Neural crest cell (in vitro differentiated cells): Measurements from ENCODE around the gene DCUN1D4. TPM values are rescaled to one million over a fixed set of nuclear protein-coding genes. Genes with fewer than 3 reads are reported as not detected.

Source experiments
- DNase-seq: peaks from one replicate; pipeline ENCODE4 v3.0.0; 2021; ENCODE audit warnings: low read depth, mixed read lengths, low spot score
- H3K27ac Mint-ChIP-seq: one replicate; pipeline ENCODE4 v1.8.0; 2021; ENCODE audit warnings: mild to moderate bottlenecking, mixed read lengths; ENCODE audit not compliant: unreplicated experiment
- H3K27me3 Mint-ChIP-seq: 2 replicates; pipeline ENCODE4 v1.8.0; 2021; ENCODE audit warnings: low read depth, mild to moderate bottlenecking, mixed read lengths
- H3K36me3 Mint-ChIP-seq: 2 replicates; pipeline ENCODE4 v1.8.0; 2021; ENCODE audit warnings: low read depth, mild to moderate bottlenecking, mixed read lengths
- H3K4me1 Mint-ChIP-seq: 2 replicates; pipeline ENCODE4 v1.8.0; 2021; ENCODE audit warnings: mixed read lengths
- H3K4me3 Mint-ChIP-seq: one replicate; pipeline ENCODE4 v1.8.0; 2021; ENCODE audit warnings: mild to moderate bottlenecking, mixed read lengths
- H3K9me3 Mint-ChIP-seq: 2 replicates; pipeline ENCODE4 v1.8.0; 2021; ENCODE audit warnings: mixed read lengths
- total RNA-seq: library from RNA; stranded (reverse); gene quantifications from 2 replicates; pipeline ENCODE4 v1.2.1, GENCODE V29; 2021
- TF ChIP-seq, protein P1 (sequence below): fragments of 200-600 bp; sonication (generic); conservative IDR thresholded peaks from 2 replicates; pipeline ENCODE4 v1.5.0; 2021; ENCODE audit warnings: antibody characterized with exemption, mild to moderate bottlenecking

Gene DCUN1D4
- total RNA-seq, 1 donor from 2014 or later = 69.0 TPM

DNA sequence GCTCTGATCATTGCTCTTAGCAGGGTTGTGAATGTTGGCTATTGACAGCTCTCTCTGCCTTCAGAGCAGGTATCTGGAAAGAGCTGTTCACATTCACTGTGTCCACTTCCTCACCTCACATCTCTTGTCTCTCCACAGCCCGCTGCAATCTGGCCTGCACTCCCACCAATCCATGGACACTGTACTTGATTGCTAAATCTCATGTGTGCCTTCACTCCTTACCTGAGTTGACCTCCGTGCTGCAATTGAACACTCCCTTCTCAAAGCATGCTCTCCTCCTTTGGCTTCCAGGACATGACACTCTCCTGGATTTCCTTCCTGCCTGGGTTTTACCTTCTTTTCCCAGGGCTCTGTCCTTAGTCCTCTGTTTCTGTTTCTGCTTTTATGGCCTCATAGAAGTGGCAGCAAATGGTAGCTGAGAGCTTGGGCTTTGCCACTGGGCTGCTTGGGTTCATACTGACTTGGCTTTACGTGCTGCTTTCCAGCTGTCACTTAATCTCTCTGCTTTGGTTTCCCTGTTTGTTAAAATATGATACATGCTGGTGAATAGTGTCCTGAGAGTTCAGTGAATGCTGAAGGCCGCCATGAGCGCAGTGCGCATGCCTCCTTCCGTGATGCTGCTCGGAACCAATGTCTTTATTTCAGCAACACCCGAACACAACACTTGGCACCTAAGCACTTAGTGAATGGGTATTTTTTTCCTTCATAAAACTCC is 29.5 kb downstream of the DCUN1D4 start:
- Mint-ChIP-seq H3K36me3 (peaks cover 42% of the 10 kb centered on the region), H3K4me1 (peaks cover 4% of the 10 kb centered on the region)

DNA sequence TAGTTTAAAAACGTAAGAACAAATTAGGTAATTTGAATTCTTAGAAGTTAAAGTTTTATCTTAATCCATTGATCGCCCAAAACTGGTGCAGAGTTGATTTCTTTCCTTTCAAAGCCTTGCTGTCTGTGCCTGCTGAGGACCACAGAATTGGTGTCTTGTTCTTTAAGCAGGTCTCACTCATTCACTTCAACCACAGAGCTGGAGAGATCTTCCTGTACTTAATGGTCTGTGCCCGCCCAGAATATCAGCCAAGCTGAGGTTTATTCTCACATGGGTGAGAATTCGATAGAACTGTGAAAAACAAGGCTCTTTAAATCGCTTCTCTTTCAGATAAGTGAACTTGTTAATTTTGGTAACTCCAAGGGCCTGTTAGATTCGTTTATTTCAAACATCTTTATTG is 31.6 kb downstream of the DCUN1D4 start:
- no peaks in the 10 kb centered on the region for H3K27me3 Mint-ChIP-seq
- peaks cover 3% of the 10 kb centered on the region for H3K9me3 Mint-ChIP-seq
- peaks cover 50% of the 10 kb centered on the region for H3K36me3 Mint-ChIP-seq
- TF ChIP-seq, protein P1, sequence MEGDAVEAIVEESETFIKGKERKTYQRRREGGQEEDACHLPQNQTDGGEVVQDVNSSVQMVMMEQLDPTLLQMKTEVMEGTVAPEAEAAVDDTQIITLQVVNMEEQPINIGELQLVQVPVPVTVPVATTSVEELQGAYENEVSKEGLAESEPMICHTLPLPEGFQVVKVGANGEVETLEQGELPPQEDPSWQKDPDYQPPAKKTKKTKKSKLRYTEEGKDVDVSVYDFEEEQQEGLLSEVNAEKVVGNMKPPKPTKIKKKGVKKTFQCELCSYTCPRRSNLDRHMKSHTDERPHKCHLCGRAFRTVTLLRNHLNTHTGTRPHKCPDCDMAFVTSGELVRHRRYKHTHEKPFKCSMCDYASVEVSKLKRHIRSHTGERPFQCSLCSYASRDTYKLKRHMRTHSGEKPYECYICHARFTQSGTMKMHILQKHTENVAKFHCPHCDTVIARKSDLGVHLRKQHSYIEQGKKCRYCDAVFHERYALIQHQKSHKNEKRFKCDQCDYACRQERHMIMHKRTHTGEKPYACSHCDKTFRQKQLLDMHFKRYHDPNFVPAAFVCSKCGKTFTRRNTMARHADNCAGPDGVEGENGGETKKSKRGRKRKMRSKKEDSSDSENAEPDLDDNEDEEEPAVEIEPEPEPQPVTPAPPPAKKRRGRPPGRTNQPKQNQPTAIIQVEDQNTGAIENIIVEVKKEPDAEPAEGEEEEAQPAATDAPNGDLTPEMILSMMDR = no peak
- H3K4me1 Mint-ChIP-seq = peaks cover 4% of the 10 kb centered on the region
- DNase-seq = no peak
- H3K27ac Mint-ChIP-seq = peak overlapping the region; percentile 82
- H3K4me3 Mint-ChIP-seq = no peak overlapping the region

More for the DNA sequence above, 29.5 kb downstream of the DCUN1D4 start:
- no peak overlapping the region for H3K27ac Mint-ChIP-seq
- H3K9me3 Mint-ChIP-seq = peaks cover 3% of the 10 kb centered on the region
- no peak for DNase-seq
- H3K4me3 Mint-ChIP-seq = no peak overlapping the region
- H3K27me3 Mint-ChIP-seq = no peaks in the 10 kb centered on the region
- TF ChIP-seq, protein P1 = no peak

DNA sequence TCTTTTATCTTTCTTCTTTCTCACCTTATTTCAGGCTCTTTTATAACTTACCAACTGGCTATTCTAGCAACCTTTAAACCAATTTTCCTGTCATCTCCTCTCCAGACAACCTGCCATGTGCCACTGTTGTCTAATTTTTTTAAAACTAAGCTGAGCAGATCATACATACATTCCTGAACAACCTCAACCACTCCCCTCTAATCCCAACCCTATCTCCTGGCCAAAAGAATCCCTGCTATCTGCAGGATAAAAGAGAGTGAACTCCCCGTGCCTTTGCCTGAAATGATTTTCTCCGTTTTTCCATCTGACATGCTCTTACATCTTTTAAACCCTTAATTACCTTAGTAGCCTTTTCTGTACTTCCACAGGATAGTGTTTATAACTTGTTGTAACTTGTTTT is 35.5 kb downstream of the DCUN1D4 start:
- Mint-ChIP-seq H3K4me1 (peaks cover 2% of the 10 kb centered on the region), H3K36me3 (peaks cover 45% of the 10 kb centered on the region), H3K9me3 (peaks cover 3% of the 10 kb centered on the region), H3K27ac (no peak overlapping the region), H3K4me3 (no peak overlapping the region), H3K27me3 (no peaks in the 10 kb centered on the region)
- no peak for DNase-seq
- TF ChIP-seq, protein P1 = no peak

DNA sequence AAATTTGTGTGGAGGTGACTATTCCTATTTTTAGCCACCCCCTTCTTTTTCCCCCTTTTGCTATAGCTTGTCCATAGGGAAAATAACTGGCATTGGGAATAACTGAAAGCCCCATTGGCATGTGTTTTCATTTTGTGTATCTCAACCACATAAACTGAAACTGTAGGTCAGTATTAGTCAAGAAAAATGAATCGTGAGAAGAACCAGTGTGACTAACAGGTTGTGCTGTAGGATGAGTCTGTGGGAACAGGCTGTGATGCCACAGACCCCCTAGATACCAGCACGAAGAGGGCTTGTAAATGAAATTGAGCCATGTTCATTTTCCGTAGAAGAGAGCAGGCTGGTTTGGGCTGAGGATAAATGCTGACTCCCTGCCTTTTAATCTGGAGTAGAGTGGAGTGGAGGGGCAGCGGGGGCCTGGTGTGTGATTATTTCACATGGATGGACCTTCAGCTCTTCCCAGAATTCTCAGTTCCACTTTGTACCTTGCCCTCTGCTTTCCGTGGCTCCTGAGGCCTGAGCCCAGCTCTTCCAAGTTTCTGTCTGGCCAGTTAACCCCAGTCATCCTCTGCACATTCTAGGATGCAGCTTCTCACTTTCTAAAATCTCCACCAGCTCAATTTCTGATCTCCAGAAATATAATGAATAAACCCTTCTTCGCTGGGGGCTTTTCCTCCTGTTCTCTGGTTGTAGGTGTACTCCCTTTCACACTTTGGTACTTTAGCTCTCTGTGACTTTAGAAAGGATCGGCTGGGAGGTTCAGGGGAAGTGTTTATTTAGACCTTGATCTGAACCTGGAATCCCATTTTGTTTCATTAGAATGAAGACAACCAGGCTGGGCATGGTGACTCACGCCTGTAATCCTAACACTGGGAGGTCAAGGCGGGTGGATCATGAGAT is 37.3 kb downstream of the DCUN1D4 start:
- Mint-ChIP-seq H3K9me3 (peaks cover 3% of the 10 kb centered on the region), H3K4me1 (peaks cover 10% of the 10 kb centered on the region), H3K27ac (no peak overlapping the region), H3K36me3 (peaks cover 45% of the 10 kb centered on the region), H3K4me3 (no peak overlapping the region), H3K27me3 (no peaks in the 10 kb centered on the region)
- TF ChIP-seq, protein P1 = no peak
- DNase-seq = no peak

DNA sequence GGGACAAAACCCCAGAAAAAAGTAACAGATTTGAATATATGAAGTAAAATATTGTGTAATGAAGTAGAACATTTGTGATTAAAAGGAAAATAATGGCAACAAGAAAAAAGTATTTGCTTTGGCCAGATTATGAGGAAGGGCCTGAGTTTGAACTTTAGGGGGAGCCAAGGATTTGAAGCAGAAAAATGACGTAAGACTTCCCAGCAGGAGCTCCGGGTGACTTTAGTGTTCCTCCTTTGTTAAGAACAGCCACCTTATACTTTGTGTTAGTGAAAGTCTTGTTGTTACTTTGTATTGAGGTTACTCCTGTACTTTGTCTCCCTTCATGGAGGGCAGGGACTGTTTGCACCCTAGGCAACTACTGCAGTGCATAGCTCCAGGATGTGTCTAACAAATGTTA is 41.1 kb downstream of the DCUN1D4 start:
- H3K4me1 Mint-ChIP-seq = peaks cover 10% of the 10 kb centered on the region
- no peaks in the 10 kb centered on the region for H3K9me3 Mint-ChIP-seq
- H3K27ac Mint-ChIP-seq = no peak overlapping the region
- DNase-seq = no peak
- peaks cover 31% of the 10 kb centered on the region for H3K36me3 Mint-ChIP-seq
- TF ChIP-seq, protein P1 = no peak
- no peaks in the 10 kb centered on the region for H3K27me3 Mint-ChIP-seq
- H3K4me3 Mint-ChIP-seq = no peak overlapping the region
